Suprapubic skin (tissue), 4 donors: ENCODE data around the gene VAV2. TPM values are rescaled to one million over a fixed set of nuclear protein-coding genes. Genes with fewer than 3 reads are reported as not detected.

Experiments
- DNase-seq, 2 donors: peaks; one replicate each; pipeline ENCODE4 v3.0.0-alpha.2; 2019; ENCODE audit warnings: low spot score in 2 of 2
- H3K27ac ChIP-seq: fragments of 200-600 bp; sonication (generic); one replicate; pipeline ENCODE4 v1.5.1; 2019
- H3K27me3 ChIP-seq: fragments of 200-600 bp; sonication (generic); one replicate; pipeline ENCODE4 v1.5.1; 2019
- H3K36me3 ChIP-seq: fragments of 200-600 bp; sonication (generic); one replicate; pipeline ENCODE4 v1.5.1; 2019
- H3K4me1 ChIP-seq: fragments of 200-600 bp; sonication (generic); one replicate; pipeline ENCODE4 v1.5.1; 2019
- H3K4me3 ChIP-seq: fragments of 200-600 bp; sonication (generic); one replicate; pipeline ENCODE4 v1.5.1; 2019; ENCODE audit warnings: mild to moderate bottlenecking
- H3K9me3 ChIP-seq: fragments of 200-600 bp; sonication (generic); one replicate; pipeline ENCODE4 v1.5.1; 2019
- EP300 ChIP-seq: sonication (generic); formaldehyde crosslinking; IDR thresholded peaks from one replicate; pipeline ENCODE4 v1.6.1; 2017; ENCODE audit warnings: antibody characterized with exemption
- POLR2A ChIP-seq, 2 donors: fragments of 450-650 bp; IDR thresholded peaks; one replicate each; pipeline ENCODE4 v1.6.1; 2017; ENCODE audit warnings: antibody characterized with exemption in 2 of 2, mild to moderate bottlenecking in 2 of 2, moderate library complexity in 2 of 2
- POLR2AphosphoS5 ChIP-seq, 3 donors: sonication (generic); formaldehyde crosslinking; IDR thresholded peaks; one replicate each; pipeline ENCODE4 v1.6.1; 2017; ENCODE audit warnings: antibody characterized with exemption in 3 of 3
- WGBS: methylation state at CpG from one replicate; pipeline ENCODE4 v1.1.5; 2018; 5-methylcytosine and 5-hydroxymethylcytosine counted together
- total RNA-seq, 4 donors: library from RNA; depleted of rRNA; stranded (reverse); fragments of >200 nt; gene quantifications; one replicate each; pipeline ENCODE4 v1.1.0, GENCODE V29; 2016
- TF ChIP-seq, protein P1 (sequence below), 2 donors: fragments of 200-600 bp in 1 of 2; fragments of 450-650 bp in 1 of 2; sonication (generic) in 1 of 2; IDR thresholded peaks; one replicate each; pipeline ENCODE4 v1.5.1; 2016 to 2019; ENCODE audit warnings: antibody characterized with exemption in 2 of 2, mild to moderate bottlenecking in 1 of 2, moderate library complexity in 1 of 2

The VAV2 gene
- total RNA-seq, 4 donors from 2014 or later = 5.2 to 10.3 (median 6.4) TPM

DNA sequence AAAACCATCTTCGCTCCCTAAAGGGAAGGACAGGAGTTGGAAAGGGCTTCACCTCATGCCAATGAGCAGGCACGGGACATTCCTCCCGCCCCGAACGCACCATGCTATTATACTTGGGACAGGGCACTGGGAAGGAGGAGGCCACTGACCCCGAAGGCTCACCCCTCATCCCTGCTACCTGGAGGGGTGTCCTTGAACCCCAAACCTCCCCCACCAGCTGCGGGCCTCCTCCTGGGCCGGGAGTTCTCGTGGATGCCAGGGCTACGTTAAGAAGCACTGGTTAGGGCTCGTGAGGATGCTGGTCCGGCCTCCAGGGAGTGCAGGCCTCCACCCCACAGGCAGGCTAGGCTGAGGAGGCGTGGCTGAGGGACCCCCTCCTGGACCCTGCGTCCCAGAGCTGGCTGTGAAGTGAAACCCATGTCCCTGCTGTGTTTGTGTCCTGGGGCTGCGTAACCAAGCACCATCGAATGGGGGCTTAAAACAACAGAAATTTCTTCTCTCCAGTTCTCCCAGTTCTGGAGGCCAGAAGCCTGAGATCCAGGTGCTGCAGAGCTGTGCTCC lies 142.9 kb downstream of the VAV2 start:
- TF ChIP-seq POLR2A (IDR thresholded peaks at IDR 0.05) (no peak), POLR2AphosphoS5 (IDR thresholded peaks at IDR 0.05) (no peak), EP300 (no peak)
- TF ChIP-seq, protein P1, sequence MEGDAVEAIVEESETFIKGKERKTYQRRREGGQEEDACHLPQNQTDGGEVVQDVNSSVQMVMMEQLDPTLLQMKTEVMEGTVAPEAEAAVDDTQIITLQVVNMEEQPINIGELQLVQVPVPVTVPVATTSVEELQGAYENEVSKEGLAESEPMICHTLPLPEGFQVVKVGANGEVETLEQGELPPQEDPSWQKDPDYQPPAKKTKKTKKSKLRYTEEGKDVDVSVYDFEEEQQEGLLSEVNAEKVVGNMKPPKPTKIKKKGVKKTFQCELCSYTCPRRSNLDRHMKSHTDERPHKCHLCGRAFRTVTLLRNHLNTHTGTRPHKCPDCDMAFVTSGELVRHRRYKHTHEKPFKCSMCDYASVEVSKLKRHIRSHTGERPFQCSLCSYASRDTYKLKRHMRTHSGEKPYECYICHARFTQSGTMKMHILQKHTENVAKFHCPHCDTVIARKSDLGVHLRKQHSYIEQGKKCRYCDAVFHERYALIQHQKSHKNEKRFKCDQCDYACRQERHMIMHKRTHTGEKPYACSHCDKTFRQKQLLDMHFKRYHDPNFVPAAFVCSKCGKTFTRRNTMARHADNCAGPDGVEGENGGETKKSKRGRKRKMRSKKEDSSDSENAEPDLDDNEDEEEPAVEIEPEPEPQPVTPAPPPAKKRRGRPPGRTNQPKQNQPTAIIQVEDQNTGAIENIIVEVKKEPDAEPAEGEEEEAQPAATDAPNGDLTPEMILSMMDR (IDR thresholded peaks at IDR 0.05) = no peak
- no peaks in the 10 kb centered on the region for H3K36me3 ChIP-seq
- H3K9me3 ChIP-seq = no peaks in the 10 kb centered on the region
- H3K27me3 ChIP-seq = no peaks in the 10 kb centered on the region
- no peak overlapping the region for H3K27ac ChIP-seq
- H3K4me3 ChIP-seq = no peak overlapping the region
- H3K4me1 ChIP-seq = peaks cover 13% of the 10 kb centered on the region
- 92% methylated on average over 15 of the region's 16 CpGs for WGBS
- no peak for DNase-seq

DNA sequence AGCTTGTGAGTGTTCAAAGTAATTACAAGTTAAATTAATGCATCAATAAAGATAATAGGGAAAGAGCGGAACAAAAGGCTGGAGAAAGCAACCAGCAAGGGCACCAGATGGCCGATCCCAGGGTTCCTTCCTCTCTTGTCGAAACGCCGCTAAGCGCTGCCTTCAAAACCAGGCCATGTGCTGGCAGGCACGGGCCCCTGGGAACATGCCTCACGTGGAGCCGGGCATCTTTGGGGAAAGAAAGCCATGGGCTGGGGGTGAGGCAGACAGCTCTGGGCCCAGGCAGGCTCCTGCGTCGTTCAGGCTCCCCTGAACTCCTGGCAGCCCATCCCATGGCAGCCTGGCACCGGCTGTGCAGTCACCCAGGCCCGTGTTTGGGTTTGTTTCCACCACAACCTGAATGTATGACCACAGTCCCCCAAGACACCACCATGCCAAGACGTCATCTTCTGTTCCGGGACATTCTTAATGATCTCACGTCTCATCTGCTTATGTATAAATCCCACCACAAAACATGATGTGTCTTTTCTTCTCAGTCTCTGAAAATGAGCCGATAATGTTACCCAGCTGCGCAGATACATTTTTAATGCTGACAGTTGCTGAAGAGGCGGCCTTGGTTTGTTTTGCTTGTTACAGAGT lies 143.5 kb downstream of the VAV2 start:
- no peak overlapping the region for H3K4me3 ChIP-seq
- WGBS = 83% methylated on average over 19 of the region's 19 CpGs
- no peaks in the 10 kb centered on the region for H3K27me3 ChIP-seq
- no peak for DNase-seq
- H3K4me1 ChIP-seq = peaks cover 16% of the 10 kb centered on the region
- TF ChIP-seq, protein P1 (IDR thresholded peaks at IDR 0.05) = no peak
- TF ChIP-seq EP300 (no peak), POLR2AphosphoS5 (IDR thresholded peaks at IDR 0.05) (no peak), POLR2A (IDR thresholded peaks at IDR 0.05) (no peak)
- H3K9me3 ChIP-seq = no peaks in the 10 kb centered on the region
- H3K36me3 ChIP-seq = no peaks in the 10 kb centered on the region
- no peak overlapping the region for H3K27ac ChIP-seq

DNA sequence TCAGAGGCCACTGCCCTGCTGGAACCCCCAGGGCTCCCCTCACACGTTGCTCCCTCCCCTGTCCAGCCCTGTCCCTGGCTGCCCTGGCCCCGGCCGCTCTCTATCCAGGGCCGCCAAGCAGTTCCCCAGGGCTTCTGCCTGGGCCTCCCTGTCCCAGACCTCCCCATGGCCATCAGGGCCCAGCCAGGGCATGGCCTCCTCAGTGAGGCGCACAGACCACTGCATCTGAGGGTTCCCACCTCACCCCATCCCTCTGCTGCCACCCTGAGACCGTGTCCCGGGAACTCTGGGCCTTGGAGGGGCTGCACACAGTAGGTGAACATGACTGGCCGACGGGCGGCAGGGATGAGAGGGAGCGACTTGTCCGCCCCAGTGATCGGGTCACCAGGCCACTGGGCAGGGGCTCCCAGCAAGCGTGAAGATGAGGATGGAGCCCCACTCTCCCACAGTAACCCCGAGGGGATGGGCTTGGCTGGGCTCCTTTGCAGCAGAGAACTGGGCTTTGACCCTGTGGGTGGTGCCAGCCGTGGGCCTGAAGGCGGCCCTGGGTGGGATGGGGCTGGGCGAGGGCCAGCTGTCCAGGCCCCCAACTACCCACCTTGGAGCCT lies 145.5 kb downstream of the VAV2 start:
- 90% methylated on average over 7 of the region's 18 CpGs for WGBS
- Histone ChIP-seq H3K27ac (no peak overlapping the region), H3K27me3 (no peaks in the 10 kb centered on the region), H3K4me1 (peaks cover 30% of the 10 kb centered on the region), H3K36me3 (no peaks in the 10 kb centered on the region), H3K9me3 (no peaks in the 10 kb centered on the region), H3K4me3 (no peak overlapping the region)
- DNase-seq = no peak
- TF ChIP-seq POLR2AphosphoS5 (IDR thresholded peaks at IDR 0.05) (no peak), POLR2A (IDR thresholded peaks at IDR 0.05) (no peak), EP300 (no peak)
- TF ChIP-seq, protein P1 (IDR thresholded peaks at IDR 0.05) = no peak

DNA sequence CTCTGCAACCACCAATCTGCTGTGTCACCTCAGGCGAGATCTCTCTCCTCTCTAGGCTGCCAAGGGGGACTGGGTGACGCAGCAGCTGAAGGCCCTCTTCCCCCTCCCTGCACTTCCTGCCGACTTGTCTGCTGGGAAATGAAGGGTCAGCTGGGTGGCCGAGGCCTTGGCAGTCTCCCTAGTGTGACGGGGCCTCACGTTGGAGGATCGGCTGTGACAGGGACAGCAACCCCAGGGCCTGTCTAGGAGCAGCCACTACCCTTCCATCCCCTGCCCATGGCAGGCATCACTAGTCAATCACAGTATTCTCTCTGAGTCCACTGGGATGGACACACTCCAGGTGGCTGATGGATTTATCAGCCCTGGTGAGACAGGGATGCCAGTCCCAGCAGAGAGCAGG lies 146.7 kb downstream of the VAV2 start:
- H3K27me3 ChIP-seq = no peaks in the 10 kb centered on the region
- H3K9me3 ChIP-seq = no peaks in the 10 kb centered on the region
- DNase-seq = peak in 1 of 2 donors; percentile 82
- H3K27ac ChIP-seq = no peak overlapping the region
- no peak overlapping the region for H3K4me3 ChIP-seq
- no peaks in the 10 kb centered on the region for H3K36me3 ChIP-seq
- 81% methylated on average over 3 of the region's 7 CpGs for WGBS
- peaks cover 38% of the 10 kb centered on the region for H3K4me1 ChIP-seq
- no peak for TF ChIP-seq POLR2AphosphoS5 (IDR thresholded peaks at IDR 0.05)
- TF ChIP-seq, protein P1 (IDR thresholded peaks at IDR 0.05) = no peak
- no peak for TF ChIP-seq POLR2A (IDR thresholded peaks at IDR 0.05)
- TF ChIP-seq EP300 = no peak

DNA sequence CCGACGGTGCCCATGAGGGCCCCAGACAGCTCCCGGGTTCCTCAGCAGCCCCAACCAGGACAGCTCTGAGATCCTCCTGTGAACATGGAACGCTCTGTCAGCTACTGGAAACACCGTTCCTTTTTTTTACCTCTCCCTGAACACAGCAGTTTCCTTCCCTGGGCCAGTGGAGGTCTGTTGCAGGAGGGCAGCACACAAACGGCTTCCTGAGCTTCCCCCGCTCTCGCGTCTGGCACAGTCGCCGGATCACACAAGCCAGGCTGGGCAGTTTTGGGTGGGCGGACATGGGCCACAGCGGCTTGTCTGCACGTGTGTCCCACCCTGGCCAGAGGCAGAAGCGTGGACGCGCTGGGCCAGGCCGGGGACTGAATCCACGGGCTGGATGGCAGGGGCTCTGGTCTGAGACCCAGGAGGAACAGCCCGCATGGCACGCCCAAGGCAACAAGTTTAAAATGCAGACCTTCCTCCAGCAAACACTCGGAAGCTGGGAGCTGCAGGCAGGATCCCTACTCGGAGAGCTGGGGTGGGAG lies 147.2 kb downstream of the VAV2 start:
- Histone ChIP-seq H3K27me3 (no peaks in the 10 kb centered on the region), H3K4me1 (peaks cover 43% of the 10 kb centered on the region), H3K27ac (peak overlapping the region; percentile 1), H3K4me3 (no peak overlapping the region), H3K36me3 (no peaks in the 10 kb centered on the region), H3K9me3 (no peaks in the 10 kb centered on the region)
- TF ChIP-seq POLR2A (IDR thresholded peaks at IDR 0.05) (no peak), EP300 (no peak), POLR2AphosphoS5 (IDR thresholded peaks at IDR 0.05) (no peak)
- TF ChIP-seq, protein P1 (IDR thresholded peaks at IDR 0.05) = no peak
- DNase-seq = no peak
- 78% methylated on average over 15 of the region's 23 CpGs for WGBS
